Neutrophil (primary cell): ENCODE data around the gene PDCD10.

Experiments used
- H3K27ac ChIP-seq: fragments of 200-600 bp; sonication (generic); 2 replicates; pipeline ENCODE4 v1.5.1; 2016; ENCODE audit warnings: mild to moderate bottlenecking, moderate library complexity
- H3K27me3 ChIP-seq: fragments of 200-600 bp; sonication (generic); 2 replicates; pipeline ENCODE4 v1.6.0; 2016; ENCODE audit warnings: mild to moderate bottlenecking
- H3K36me3 ChIP-seq: fragments of 200-600 bp; sonication (generic); 2 replicates; pipeline ENCODE4 v1.5.1; 2017
- H3K4me1 ChIP-seq, 2 experiments: fragments of 200-600 bp in 1 of 2; sonication (generic) in 1 of 2; 1 replicate in 1 of 2; 2 replicates in 1 of 2; pipeline versions ENCODE4 v1.5.1 to v1.6.1; 2013 to 2016; ENCODE audit warnings: low read depth in 1 of 2, low read length in 1 of 2, mild to moderate bottlenecking in 1 of 2, moderate library complexity in 1 of 2; ENCODE audit not compliant: control insufficient read depth in 1 of 2, insufficient read depth in 1 of 2
- H3K4me3 ChIP-seq, 2 experiments: fragments of 200-600 bp in 1 of 2; sonication (generic) in 1 of 2; 1 replicate in 1 of 2; 2 replicates in 1 of 2; pipeline ENCODE4 v1.5.1; 2013 to 2016; ENCODE audit warnings: low read depth in 1 of 2, low read length in 1 of 2, mild to moderate bottlenecking in 1 of 2, moderate library complexity in 1 of 2
- H3K9me3 ChIP-seq: fragments of 200-600 bp; sonication (generic); 2 replicates; pipeline ENCODE4 v1.5.1; 2016
- TF ChIP-seq, protein P1 (sequence below): fragments of 200-600 bp; sonication (generic); IDR thresholded peaks from 2 replicates; pipeline ENCODE4 v1.5.1; 2016; ENCODE audit warnings: antibody characterized with exemption

PDCD10 gene

GRCh38 chr3:167728632-167729323 lies 5.9 kb downstream of the PDCD10 start:
- Histone ChIP-seq H3K27me3 (no peaks in the 10 kb centered on the region), H3K4me1 (peaks cover 13 to 26% of the 10 kb centered on the region in 2 experiments), H3K36me3 (no peaks in the 10 kb centered on the region), H3K4me3 (no peak overlapping the region), H3K27ac (no peak overlapping the region), H3K9me3 (no peaks in the 10 kb centered on the region)
- TF ChIP-seq, protein P1, sequence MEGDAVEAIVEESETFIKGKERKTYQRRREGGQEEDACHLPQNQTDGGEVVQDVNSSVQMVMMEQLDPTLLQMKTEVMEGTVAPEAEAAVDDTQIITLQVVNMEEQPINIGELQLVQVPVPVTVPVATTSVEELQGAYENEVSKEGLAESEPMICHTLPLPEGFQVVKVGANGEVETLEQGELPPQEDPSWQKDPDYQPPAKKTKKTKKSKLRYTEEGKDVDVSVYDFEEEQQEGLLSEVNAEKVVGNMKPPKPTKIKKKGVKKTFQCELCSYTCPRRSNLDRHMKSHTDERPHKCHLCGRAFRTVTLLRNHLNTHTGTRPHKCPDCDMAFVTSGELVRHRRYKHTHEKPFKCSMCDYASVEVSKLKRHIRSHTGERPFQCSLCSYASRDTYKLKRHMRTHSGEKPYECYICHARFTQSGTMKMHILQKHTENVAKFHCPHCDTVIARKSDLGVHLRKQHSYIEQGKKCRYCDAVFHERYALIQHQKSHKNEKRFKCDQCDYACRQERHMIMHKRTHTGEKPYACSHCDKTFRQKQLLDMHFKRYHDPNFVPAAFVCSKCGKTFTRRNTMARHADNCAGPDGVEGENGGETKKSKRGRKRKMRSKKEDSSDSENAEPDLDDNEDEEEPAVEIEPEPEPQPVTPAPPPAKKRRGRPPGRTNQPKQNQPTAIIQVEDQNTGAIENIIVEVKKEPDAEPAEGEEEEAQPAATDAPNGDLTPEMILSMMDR = no peak

GRCh38 chr3:167728176-167728575 lies 6.5 kb downstream of the PDCD10 start:
- H3K4me1 ChIP-seq = peaks cover 7 to 20% of the 10 kb centered on the region in 2 experiments
- no peak overlapping the region for H3K4me3 ChIP-seq

GRCh38 chr3:167723872-167724271 lies 10.8 kb downstream of the PDCD10 start:
- TF ChIP-seq, protein P1 = no peak
- Histone ChIP-seq H3K36me3 (peaks cover 12% of the 10 kb centered on the region), H3K9me3 (no peaks in the 10 kb centered on the region), H3K4me1 (peaks cover 0 to 3% of the 10 kb centered on the region in 2 experiments), H3K27ac (no peak overlapping the region), H3K4me3 (no peak overlapping the region), H3K27me3 (no peaks in the 10 kb centered on the region)

More at GRCh38 chr3:167728176-167728575, 6.5 kb downstream of the PDCD10 start:
- no peak overlapping the region for H3K27ac ChIP-seq
- TF ChIP-seq, protein P1 = no peak
- H3K36me3 ChIP-seq = peaks cover 3% of the 10 kb centered on the region
- no peaks in the 10 kb centered on the region for H3K27me3 ChIP-seq
- H3K9me3 ChIP-seq = no peaks in the 10 kb centered on the region

DNA sequence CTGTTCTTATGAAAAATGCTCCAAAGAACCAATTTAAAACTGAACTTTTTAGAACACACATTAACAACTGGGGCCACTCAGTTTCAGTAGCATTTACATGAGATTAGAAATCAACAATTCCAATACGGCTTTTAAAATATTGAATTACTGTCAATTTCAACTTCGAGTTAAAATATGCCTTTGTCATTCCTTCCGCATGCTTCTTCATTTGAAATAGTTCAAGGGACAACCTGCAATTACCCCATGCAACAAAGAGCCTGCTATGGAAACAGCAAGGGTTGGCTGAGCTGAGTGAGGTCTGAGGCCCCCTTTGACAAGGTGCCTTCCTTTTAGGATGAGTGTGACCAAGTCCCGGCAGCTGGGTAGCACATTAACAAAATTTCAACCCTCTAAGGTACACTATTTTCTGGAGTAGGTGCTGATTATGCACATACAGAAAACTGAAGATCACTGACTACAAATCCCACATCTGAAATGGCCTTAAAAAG lies 11.6 kb downstream of the PDCD10 start:
- Histone ChIP-seq H3K4me1 (peaks cover 0 to 3% of the 10 kb centered on the region in 2 experiments), H3K9me3 (no peaks in the 10 kb centered on the region)

DNA sequence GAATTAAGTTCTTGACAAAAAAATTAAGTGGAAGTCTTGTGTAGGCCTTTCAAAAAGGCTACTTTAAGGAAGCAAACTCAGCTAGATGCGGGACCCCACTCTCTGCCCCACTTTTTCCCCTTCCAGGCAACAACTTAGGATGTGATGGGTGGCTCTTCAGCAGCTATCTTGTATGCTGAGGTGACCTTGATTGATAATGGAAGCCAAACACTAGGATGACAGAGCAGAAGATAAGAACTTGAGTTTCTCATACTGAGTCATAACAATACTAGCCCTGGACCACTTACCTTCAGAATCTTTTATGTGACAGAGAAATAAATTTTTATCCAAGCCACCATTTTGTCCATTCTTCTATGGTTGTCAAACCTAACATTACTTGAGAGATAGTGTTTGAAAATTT lies 16.1 kb downstream of the PDCD10 start:
- no peaks in the 10 kb centered on the region for H3K4me1 ChIP-seq
- H3K27me3 ChIP-seq = no peaks in the 10 kb centered on the region
- TF ChIP-seq, protein P1 = no peak
- no peak overlapping the region for H3K27ac ChIP-seq
- H3K36me3 ChIP-seq = peaks cover 35% of the 10 kb centered on the region
- H3K9me3 ChIP-seq = no peaks in the 10 kb centered on the region
- H3K4me3 ChIP-seq = no peak overlapping the region

More for the DNA sequence above, 11.6 kb downstream of the PDCD10 start:
- Histone ChIP-seq H3K36me3 (peaks cover 20% of the 10 kb centered on the region), H3K27ac (no peak overlapping the region), H3K4me3 (no peak overlapping the region), H3K27me3 (no peaks in the 10 kb centered on the region)
- TF ChIP-seq, protein P1 = no peak
